ENCODE results near the gene CACNB4.

DNA sequence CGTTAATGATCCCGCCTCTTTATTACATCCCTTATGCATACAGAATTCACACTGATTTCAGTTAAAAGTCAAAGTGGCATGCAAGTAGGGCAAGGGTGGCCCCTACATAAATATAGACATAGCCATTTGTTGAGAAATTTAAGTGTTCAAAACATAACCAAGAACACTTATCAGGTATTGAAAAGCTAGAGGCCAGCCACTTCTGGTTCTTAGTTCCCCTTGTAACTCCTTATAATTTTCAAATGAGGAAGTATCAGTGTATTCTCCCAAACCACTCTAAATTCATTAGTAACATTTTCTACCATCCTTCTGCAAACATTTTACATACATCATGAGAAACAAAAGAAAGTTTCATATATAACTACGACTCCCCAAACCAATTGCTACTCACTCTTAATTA is 264.9 kb downstream of the CACNB4 start:
- no peak for TF ChIP-seq GATA2 (IDR thresholded peaks at IDR 0.05; ENCODE audit: low read depth, low read length)
- no peak for TF ChIP-seq GATA3 (IDR thresholded peaks at IDR 0.05; ENCODE audit: low read depth, low read length)
